OCI-LY1 (cell line): ENCODE data around the gene LPCAT3.

Experiments used
- EZH2 ChIP-seq: fragments of 200-600 bp; sonication (generic), shearing (Covaris generic); IDR thresholded peaks from 2 replicates; pipeline ENCODE4 v1.8.0; 2017; ENCODE audit warnings: borderline replicate concordance, mixed run types, mild to moderate bottlenecking, antibody characterized with exemption, low read length, moderate library complexity, mixed read lengths
- TF ChIP-seq, protein P1 (sequence below): fragments of 200-600 bp; sonication (generic), shearing (Covaris generic); IDR thresholded peaks from 2 replicates; pipeline ENCODE4 v1.5.1; 2017; ENCODE audit warnings: mild to moderate bottlenecking, antibody characterized with exemption, low read length, moderate library complexity, mixed read lengths

DNA sequence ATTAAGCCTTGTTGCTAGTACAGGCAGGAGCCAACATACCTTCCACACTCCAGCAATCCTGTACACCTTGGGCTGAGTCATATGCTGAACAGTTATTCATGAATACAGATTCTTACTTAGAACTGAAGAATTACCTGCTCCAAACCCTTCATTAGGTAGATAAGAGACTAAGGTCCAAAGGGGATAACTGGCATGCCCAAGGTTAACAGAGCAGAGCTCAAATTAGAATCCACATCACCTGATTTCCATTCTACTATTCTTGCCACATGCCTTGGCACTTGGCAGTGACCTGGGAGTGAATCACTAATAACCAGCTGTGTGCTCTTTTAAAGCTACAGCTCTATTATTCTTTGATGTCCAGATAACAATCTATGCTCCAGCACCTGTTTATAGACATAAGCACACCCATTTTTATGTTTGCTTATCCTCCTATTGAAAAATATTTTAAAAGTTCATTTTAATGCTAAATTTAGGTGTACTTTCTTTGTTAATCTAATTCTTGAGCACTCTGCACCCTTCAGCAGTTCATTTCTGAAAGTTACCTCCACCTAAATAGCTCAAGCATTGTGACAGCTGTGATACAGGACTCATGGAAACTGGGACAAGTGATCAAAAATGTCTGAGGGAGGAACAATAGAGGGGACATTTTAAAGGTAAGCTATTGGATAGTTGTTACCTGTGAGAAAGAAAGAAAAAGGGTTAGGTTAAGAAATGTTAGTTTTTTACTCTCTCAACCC is 19.4 kb downstream of the LPCAT3 start:
- TF ChIP-seq, protein P1, sequence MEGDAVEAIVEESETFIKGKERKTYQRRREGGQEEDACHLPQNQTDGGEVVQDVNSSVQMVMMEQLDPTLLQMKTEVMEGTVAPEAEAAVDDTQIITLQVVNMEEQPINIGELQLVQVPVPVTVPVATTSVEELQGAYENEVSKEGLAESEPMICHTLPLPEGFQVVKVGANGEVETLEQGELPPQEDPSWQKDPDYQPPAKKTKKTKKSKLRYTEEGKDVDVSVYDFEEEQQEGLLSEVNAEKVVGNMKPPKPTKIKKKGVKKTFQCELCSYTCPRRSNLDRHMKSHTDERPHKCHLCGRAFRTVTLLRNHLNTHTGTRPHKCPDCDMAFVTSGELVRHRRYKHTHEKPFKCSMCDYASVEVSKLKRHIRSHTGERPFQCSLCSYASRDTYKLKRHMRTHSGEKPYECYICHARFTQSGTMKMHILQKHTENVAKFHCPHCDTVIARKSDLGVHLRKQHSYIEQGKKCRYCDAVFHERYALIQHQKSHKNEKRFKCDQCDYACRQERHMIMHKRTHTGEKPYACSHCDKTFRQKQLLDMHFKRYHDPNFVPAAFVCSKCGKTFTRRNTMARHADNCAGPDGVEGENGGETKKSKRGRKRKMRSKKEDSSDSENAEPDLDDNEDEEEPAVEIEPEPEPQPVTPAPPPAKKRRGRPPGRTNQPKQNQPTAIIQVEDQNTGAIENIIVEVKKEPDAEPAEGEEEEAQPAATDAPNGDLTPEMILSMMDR: no peak
- no peak for TF ChIP-seq EZH2
